Mammary epithelial cell (primary cell): ENCODE data around the gene CDKN1A.

Experiments
- CTCF ChIP-seq, 2 donors: IDR thresholded peaks in 1 of 2; conservative IDR thresholded peaks in 1 of 2; 2 replicates each; pipeline ENCODE4 v1.5.1; 2011 to 2012; ENCODE audit warnings: inconsistent platforms in 2 of 2, low read length in 2 of 2, mild to moderate bottlenecking in 2 of 2, control low read depth in 1 of 2, low read depth in 1 of 2; ENCODE audit not compliant: insufficient read depth in 1 of 2; ENCODE audit errors: extremely low read depth in 1 of 2
- EZH2 ChIP-seq: IDR thresholded peaks from 2 replicates; pipeline ENCODE4 v1.6.1; 2012; ENCODE audit warnings: low read length, inconsistent platforms, borderline replicate concordance

GRCh38 chr6:36649086-36649485, 29.4 kb upstream of the CDKN1A start:
- TF ChIP-seq CTCF (conservative IDR thresholded peaks at IDR 0.05 in 1 of 2, IDR thresholded peaks at IDR 0.05 in 1 of 2; ENCODE audit: extremely low read depth in 1 of 2, insufficient read depth in 1 of 2, low read depth in 1 of 2, low read length in 2 of 2): no peak
- TF ChIP-seq EZH2: no peak
